GM12878 (cell line): ENCODE data around the gene PCDHA7. TPM values are rescaled to one million over a fixed set of nuclear protein-coding genes. Genes with fewer than 3 reads are reported as not detected.

Experiments used
- ATAC-seq: fragments of 200-7000 bp; cut with Tn5 transposase; 3 replicates; pipeline ENCODE4 v1.9.1; 2020; ENCODE audit warnings: mild to moderate bottlenecking, moderate library complexity
- BruUV-seq: library from RNA; stranded (reverse); fragments of 400-500 nt; replicated peaks from 2 replicates; lab custom pipeline; 2021; lab: Mats Ljungman, UMichigan
- CTCF ChIA-PET: fragments of 300-600 bp; sonication (Branson Sonifier 250); formaldehyde crosslinking; extraction: SDS; loops from one replicate; lab custom pipeline; 2021; ENCODE audit warnings: inconsistent platforms; lab: Yijun Ruan, JAX
- POLR2A ChIA-PET: fragments of 350-600 bp; formaldehyde crosslinking; extraction: SDS; loops from one replicate; lab custom pipeline; 2021; ENCODE audit warnings: inconsistent platforms; lab: Charles Lee
- RAD21 ChIA-PET: fragments of 300-600 bp; sonication (Branson Sonifier 250); formaldehyde crosslinking; loops from one replicate; lab custom pipeline; 2023; ENCODE audit warnings: antibody characterized with exemption; ENCODE audit not compliant: unreplicated experiment; lab: Charles Lee
- SMC1A ChIA-PET: fragments of 300-600 bp; sonication (Branson Sonifier 250); formaldehyde crosslinking; loops from one replicate; lab custom pipeline; 2023; ENCODE audit not compliant: unreplicated experiment, uncharacterized antibody; lab: Charles Lee
- DNase-seq: peaks from one replicate; pipeline ENCODE4 v3.0.0-alpha.2; 2011; ENCODE audit warnings: low read depth, low spot score
- FAIRE-seq: peaks from 3 replicates; lab custom pipeline; 2011; peaks lifted over from hg19 to GRCh38; lab: Jason Lieb, UNC
- H2AFZ ChIP-seq: 2 replicates; pipeline ENCODE4 v1.6.0; 2011; ENCODE audit warnings: low read depth, low read length, control low read depth; ENCODE audit not compliant: control insufficient read depth
- H3K27ac ChIP-seq: 2 replicates; pipeline ENCODE4 v1.5.1; 2011; ENCODE audit warnings: control low read depth; ENCODE audit not compliant: control insufficient read depth, insufficient read depth
- H3K27me3 ChIP-seq, 2 experiments: replicated peaks in 1 of 2; 2 replicates each; pipeline versions ENCODE4 v1.6.0 to v1.6.1; 2011; ENCODE audit warnings: low read length in 1 of 2; ENCODE audit not compliant: control insufficient read depth in 2 of 2, insufficient read depth in 2 of 2
- H3K36me3 ChIP-seq, 2 experiments: 2 replicates each; pipeline ENCODE4 v1.5.1; 2011; ENCODE audit warnings: low read length in 1 of 2; ENCODE audit not compliant: control insufficient read depth in 2 of 2, insufficient read depth in 2 of 2
- H3K4me1 ChIP-seq: 2 replicates; pipeline ENCODE4 v1.6.1; 2011; ENCODE audit warnings: mild to moderate bottlenecking, low read length, moderate library complexity, mixed read lengths; ENCODE audit not compliant: control insufficient read depth, insufficient read depth
- H3K4me2 ChIP-seq: 2 replicates; pipeline ENCODE4 v1.6.0; 2011; ENCODE audit warnings: control low read depth; ENCODE audit not compliant: control insufficient read depth, insufficient read depth
- H3K4me3 ChIP-seq: fragments of 200-600 bp; sonication (generic); 2 replicates; pipeline ENCODE4 v1.5.1; 2016
- H3K79me2 ChIP-seq: 2 replicates; pipeline ENCODE4 v1.6.0; 2011; ENCODE audit warnings: low read length; ENCODE audit not compliant: control insufficient read depth, insufficient read depth
- H3K9ac ChIP-seq: 2 replicates; pipeline ENCODE4 v1.8.0; 2011; ENCODE audit warnings: low read length, control low read depth, mixed read lengths; ENCODE audit not compliant: control insufficient read depth, insufficient read depth
- H3K9me3 ChIP-seq: replicated peaks from 3 replicates; pipeline ENCODE4 v1.5.1; 2011; ENCODE audit warnings: mild to moderate bottlenecking, low read length; ENCODE audit not compliant: control insufficient read depth, insufficient read depth
- H4K20me1 ChIP-seq: 2 replicates; pipeline ENCODE4 v1.6.0; 2011; ENCODE audit not compliant: control insufficient read depth, insufficient read depth
- BCL11A ChIP-seq: IDR thresholded peaks from 2 replicates; pipeline ENCODE4 v1.6.1; 2011; ENCODE audit warnings: low read depth, low read length
- CBFB ChIP-seq: IDR thresholded peaks from 2 replicates; pipeline ENCODE4 v1.6.1; 2016; ENCODE audit warnings: antibody characterized with exemption, low read depth
- CBX3 ChIP-seq: fragments of 200-600 bp; sonication (generic); IDR thresholded peaks from 2 replicates; pipeline ENCODE4 v1.6.1; 2016; ENCODE audit warnings: low read depth, borderline replicate concordance
- CBX5 ChIP-seq: sonication (generic); IDR thresholded peaks from 2 replicates; pipeline ENCODE4 v1.6.1; 2016; ENCODE audit warnings: low read depth, moderate library complexity, mild to moderate bottlenecking, inconsistent platforms
- CHD1 ChIP-seq: IDR thresholded peaks from 2 replicates; pipeline ENCODE4 v1.6.1; 2012; ENCODE audit warnings: low read depth, low read length, improper control_type of control experiment
- CHD2 ChIP-seq: IDR thresholded peaks from 2 replicates; pipeline ENCODE4 v1.6.1; 2011; ENCODE audit warnings: low read depth, low read length, improper control_type of control experiment, borderline replicate concordance
- CHD4 ChIP-seq: fragments of 200-600 bp; sonication (generic); IDR thresholded peaks from 2 replicates; pipeline ENCODE4 v1.6.1; 2016; ENCODE audit warnings: mild to moderate bottlenecking
- HDGF ChIP-seq: fragments of 450-650 bp; IDR thresholded peaks from 2 replicates; pipeline ENCODE4 v1.6.1; 2016; ENCODE audit warnings: antibody characterized with exemption
- JUNB ChIP-seq: IDR thresholded peaks from 2 replicates; pipeline ENCODE4 v1.6.1; 2016; ENCODE audit warnings: antibody characterized with exemption, mild to moderate bottlenecking
- MLLT1 ChIP-seq: fragments of 450-650 bp; IDR thresholded peaks from 2 replicates; pipeline ENCODE4 v1.6.1; 2016; ENCODE audit warnings: mild to moderate bottlenecking
- MYB ChIP-seq: fragments of 150-350 bp; IDR thresholded peaks from 2 replicates; pipeline ENCODE4 v1.6.1; 2014; ENCODE audit warnings: mild to moderate bottlenecking, low read depth, low read length, borderline replicate concordance
- NFYA ChIP-seq: IDR thresholded peaks from 2 replicates; pipeline ENCODE4 v1.6.1; 2011; ENCODE audit warnings: low read depth, mild to moderate bottlenecking, low read length, improper control_type of control experiment, borderline replicate concordance
- NFYB ChIP-seq: IDR thresholded peaks from 2 replicates; pipeline ENCODE4 v1.6.1; 2011; ENCODE audit warnings: low read depth, mild to moderate bottlenecking, low read length, improper control_type of control experiment, moderate library complexity; ENCODE audit not compliant: insufficient read depth
- POLR2AphosphoS5 ChIP-seq: IDR thresholded peaks from 2 replicates; pipeline ENCODE4 v1.6.1; 2011; ENCODE audit warnings: mild to moderate bottlenecking, low read length, inconsistent platforms
- SREBF2 ChIP-seq: IDR thresholded peaks from 2 replicates; pipeline ENCODE4 v1.6.1; 2012; ENCODE audit warnings: mild to moderate bottlenecking, low read length
- TAF1 ChIP-seq: IDR thresholded peaks from 2 replicates; pipeline ENCODE4 v1.6.1; 2011; ENCODE audit warnings: mild to moderate bottlenecking, low read depth, low read length, borderline replicate concordance
- TBL1XR1 ChIP-seq: IDR thresholded peaks from 2 replicates; pipeline ENCODE4 v1.6.1; 2012; ENCODE audit warnings: low read depth, low read length, improper control_type of control experiment
- ZNF622 ChIP-seq: fragments of 450-650 bp; IDR thresholded peaks from 2 replicates; pipeline ENCODE4 v1.6.1; 2017; ENCODE audit warnings: mild to moderate bottlenecking, inconsistent platforms
- WGBS: methylation state at CpG from one replicate; pipeline ENCODE4 v1.1.6; 2016; ENCODE audit warnings: low lambda C conversion rate; ENCODE audit not compliant: insufficient replicate concordance, insufficient coverage; ENCODE audit errors: missing lambda C conversion rate; 5-methylcytosine and 5-hydroxymethylcytosine counted together
- in situ Hi-C: fragments of 300-500 bp; cut with MboI; formaldehyde crosslinking; loops from 9 replicates; pipeline ENCODE4 v1.14.3; 2018; ENCODE audit warnings: mixed read lengths
- intact Hi-C: fragments of 100-400 bp; cut with micrococcal nuclease; formaldehyde crosslinking; loops from one replicate; pipeline ENCODE4 v1.14.2; 2022; ENCODE audit not compliant: unreplicated experiment
- polyA plus RNA-seq, 11 experiments: library from polyadenylated mRNA; depleted of rRNA in 4 of 11; unstranded in 6 of 11; stranded (reverse) in 5 of 11; fragments of >200 nt; fragmentation: Nextera tagmentation in 4 of 11; fragmentation: Illumina TruSeq in 1 of 11; extraction: Ambion mirVana in 4 of 11; extraction: Trizol in 1 of 11; gene quantifications; 1 replicate in 1 of 11; 2 replicates in 10 of 11; pipeline versions ENCODE4 v1.2.1 to v1.2.3, GENCODE V29; 2011 to 2016; ENCODE audit warnings: inconsistent platforms in 2 of 11, missing spikeins in 2 of 11, low read depth in 1 of 11
- total RNA-seq, 4 experiments: library from RNA; depleted of rRNA in 3 of 4; stranded (reverse); fragments of >200 nt in 3 of 4; fragmentation: Illumina TruSeq in 1 of 4; extraction: Trizol in 1 of 4; gene quantifications; 2 replicates each; pipeline versions ENCODE4 v1.2.1 to v1.2.3, GENCODE V29; 2013 to 2021

PCDHA7 gene
- total and polyA plus RNA-seq, 10 of the 15 experiments (the other 5 are each of a cell fraction or from before 2014, with no cell fraction given) = 0.05 to 0.06 TPM; not detected in 8

- POLR2A ChIA-PET = no interaction called here
- Histone ChIP-seq H3K27me3 (no peaks in the 10 kb centered on the region), H3K9me3 (peaks cover 1% of the 10 kb centered on the region; the same call in 2 of the 3 replicates), H3K79me2 (no peaks in the 10 kb centered on the region)
- intact Hi-C loops = no loop called here
- TF ChIP-seq TAF1 = no peak
- no peak for TF ChIP-seq ZNF622
- TF ChIP-seq CBX3 = no peak
- TF ChIP-seq CHD4 = no peak
- TF ChIP-seq JUNB = no peak
- TF ChIP-seq CBX5 = no peak
- no peak for TF ChIP-seq CBFB
- TF ChIP-seq TBL1XR1 = no peak
- TF ChIP-seq SREBF2 = no peak
- no peak for TF ChIP-seq HDGF
- no peak for TF ChIP-seq CHD2
- TF ChIP-seq BCL11A = no peak
- no peak for TF ChIP-seq MYB
- no peak for TF ChIP-seq MLLT1
- TF ChIP-seq CHD1 = no peak
- TF ChIP-seq NFYA = no peak
- no peak for TF ChIP-seq POLR2AphosphoS5
- no peak for TF ChIP-seq NFYB
- TF ChIP-seq, all 136 proteins: peak for 0
- no peak overlapping the region for H2AFZ ChIP-seq
- H3K4me2 ChIP-seq = no peak overlapping the region
- H4K20me1 ChIP-seq = no peaks in the 10 kb centered on the region
- ChIA-PET SMC1A (no interaction called here), CTCF (no interaction called here), RAD21 (no interaction called here)
- H3K4me1 ChIP-seq = no peaks in the 10 kb centered on the region
- no peak overlapping the region for H3K4me3 ChIP-seq
- ATAC-seq = no peak
- FAIRE-seq = no peak
- no peaks in the 10 kb centered on the region for H3K36me3 ChIP-seq
- BruUV-seq = no TSS peak
- no peak overlapping the region for H3K9ac ChIP-seq
- no peak for DNase-seq
- 78% methylated on average over 33 of the region's 39 CpGs for WGBS
- H3K27ac ChIP-seq = no peak overlapping the region
- in situ Hi-C loops = no loop called here
Observed at GRCh38 chr5:140796718-140797095, 37.4 kb upstream of the PCDHA7 start.
